ENCODE measurements around the gene SLC1A4. TPM values are rescaled to one million over a fixed set of nuclear protein-coding genes. Genes with fewer than 3 reads are reported as not detected.

SLC1A4 gene
- total and polyA plus RNA-seq, 4 donors = 3.4 to 23.4 (median 9.6) TPM

- no peak for DNase-seq (ENCODE audit: low spot score)
- no peaks in the 10 kb centered on the region for H3K27me3 ChIP-seq (ENCODE audit: control insufficient read depth in 4 of 4, insufficient read depth in 4 of 4, low read length in 3 of 4)
- peaks cover 0 to 8% (median 4%) of the 10 kb centered on the region in 4 donors for H3K36me3 ChIP-seq (ENCODE audit: control insufficient read depth in 4 of 4, insufficient read depth in 3 of 4, low read depth in 1 of 4, low read length in 3 of 4)
- no peak for TF ChIP-seq MAX (IDR thresholded peaks at IDR 0.05)
- TF ChIP-seq RAD21 (IDR thresholded peaks at IDR 0.05) = no peak
- TF ChIP-seq GABPA (IDR thresholded peaks at IDR 0.05 in 1 of 2, conservative IDR thresholded peaks at IDR 0.05 in 1 of 2) = no peak
- TF ChIP-seq ATF3 (IDR thresholded peaks at IDR 0.05) = no peak
- TF ChIP-seq FOXA1 (IDR thresholded peaks at IDR 0.05) = no peak
- TF ChIP-seq HNF4A (conservative IDR thresholded peaks at IDR 0.05) = no peak
- no peak for TF ChIP-seq JUND (IDR thresholded peaks at IDR 0.05)
- no peak for TF ChIP-seq ZBTB33 (IDR thresholded peaks at IDR 0.05)
- TF ChIP-seq CTCF (IDR thresholded peaks at IDR 0.05; ENCODE audit: low read depth, low read length, missing input control) = no peak
- no peak for TF ChIP-seq YY1 (IDR thresholded peaks at IDR 0.05)
- no peak for TF ChIP-seq REST (IDR thresholded peaks at IDR 0.05)
- no peak for TF ChIP-seq NR2F2 (IDR thresholded peaks at IDR 0.05)
- no peak for TF ChIP-seq SP1 (IDR thresholded peaks at IDR 0.05)
- TF ChIP-seq RXRA (IDR thresholded peaks at IDR 0.05) = no peak
- TF ChIP-seq EGR1 (IDR thresholded peaks at IDR 0.05; ENCODE audit: low read depth in 2 of 2) = no peak
- no peaks in the 10 kb centered on the region for H3K9me3 ChIP-seq (ENCODE audit: control insufficient read depth in 4 of 4, low read length in 3 of 4)
- H3K27ac ChIP-seq (ENCODE audit: low read depth in 1 of 2, low read length in 2 of 2) = no peak overlapping the region
- no peak overlapping the region for H3K9ac ChIP-seq (ENCODE audit: low read depth in 1 of 2, low read length in 2 of 2)
- peaks cover 6 to 21% (median 15%) of the 10 kb centered on the region in 4 donors for H3K4me1 ChIP-seq (ENCODE audit: control insufficient read depth in 4 of 4, insufficient read depth in 4 of 4, low read length in 3 of 4)
- 88% methylated on average over 8 of the region's 8 CpGs for WGBS
- H3K4me3 ChIP-seq (ENCODE audit: low read depth in 1 of 3, low read length in 3 of 3) = no peak overlapping the region
These were observed 36.4 kb downstream of the SLC1A4 start for GRCh38 chr2:65025453-65026123.

All from liver (tissue), 9 donors.